Large intestine (tissue), 3 donors: Measurements from ENCODE around the gene ILK. TPM values are rescaled to one million over a fixed set of nuclear protein-coding genes. Genes with fewer than 3 reads are reported as not detected.

Source experiments
- DNase-seq, 2 donors: peaks; one replicate each; pipeline versions ENCODE4 v3.0.0 to v3.0.0-alpha.2; 2013
- H3K27ac ChIP-seq: one replicate; pipeline ENCODE4 v1.5.1; 2013; ENCODE audit warnings: low read length
- H3K27me3 ChIP-seq: 2 replicates; pipeline ENCODE4 v1.6.1; 2013; ENCODE audit warnings: low read length; ENCODE audit not compliant: control insufficient read depth, insufficient read depth
- H3K36me3 ChIP-seq: 2 replicates; pipeline ENCODE4 v1.6.1; 2013; ENCODE audit warnings: low read length; ENCODE audit not compliant: control insufficient read depth, insufficient read depth
- H3K4me1 ChIP-seq: one replicate; pipeline ENCODE4 v1.6.1; 2013; ENCODE audit warnings: low read length; ENCODE audit not compliant: control insufficient read depth, insufficient read depth
- H3K4me3 ChIP-seq: one replicate; pipeline ENCODE4 v1.5.1; 2013; ENCODE audit warnings: low read length
- H3K9me3 ChIP-seq: one replicate; pipeline ENCODE4 v1.6.1; 2013; ENCODE audit warnings: mild to moderate bottlenecking, low read depth, low read length, moderate library complexity; ENCODE audit not compliant: control insufficient read depth
- WGBS: methylation state at CpG from one replicate; pipeline ENCODE4 v1.1.5; 2013; ENCODE audit warnings: low lambda C conversion rate; ENCODE audit not compliant: insufficient coverage; 5-methylcytosine and 5-hydroxymethylcytosine counted together
- polyA plus RNA-seq: library from polyadenylated mRNA; unstranded; fragments of 120-200 nt; gene quantifications from one replicate; pipeline ENCODE4 v1.2.1, GENCODE V29; 2013

The ILK gene
- polyA plus RNA-seq, 1 donor, result 133 TPM

- Histone ChIP-seq H3K9me3 (no peaks in the 10 kb centered on the region), H3K4me1 (no peaks in the 10 kb centered on the region)
- DNase-seq, result no peak
Measured at GRCh38 chr11:6650980-6651379, 47.4 kb downstream of the ILK start.

DNA sequence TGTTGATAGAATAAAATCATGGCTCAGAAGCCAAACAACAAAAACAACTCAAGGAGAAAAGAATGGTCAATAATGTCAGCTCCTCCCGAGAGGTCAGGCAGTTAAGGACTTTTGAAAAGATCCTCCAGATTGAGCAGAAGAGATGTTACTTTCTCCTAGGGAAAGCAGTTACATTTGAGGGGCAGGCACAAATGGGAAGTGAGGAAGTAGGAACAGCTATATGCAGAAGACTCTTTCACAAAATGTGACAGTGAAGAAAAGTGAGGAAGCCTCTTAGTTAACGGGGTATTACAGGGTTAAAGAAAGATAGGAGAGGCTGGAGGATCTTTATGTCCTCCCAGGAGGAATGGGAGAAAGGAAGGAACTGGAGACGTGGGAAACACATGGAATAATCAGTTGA is 48.6 kb downstream of the ILK start:
- Histone ChIP-seq H3K27me3 (peaks cover 50% of the 10 kb centered on the region), H3K4me1 (no peaks in the 10 kb centered on the region), H3K4me3 (no peak overlapping the region), H3K27ac (no peak overlapping the region), H3K36me3 (no peaks in the 10 kb centered on the region), H3K9me3 (no peaks in the 10 kb centered on the region)
- WGBS, result 86% methylated on average over 2 of the region's 3 CpGs
- DNase-seq, result no peak

More at GRCh38 chr11:6650980-6651379, 47.4 kb downstream of the ILK start:
- Histone ChIP-seq H3K27me3 (peaks cover 38% of the 10 kb centered on the region), H3K4me3 (no peak overlapping the region), H3K27ac (no peak overlapping the region), H3K36me3 (no peaks in the 10 kb centered on the region)
- WGBS, result 21% methylated on average over 2 of the region's 6 CpGs

DNA sequence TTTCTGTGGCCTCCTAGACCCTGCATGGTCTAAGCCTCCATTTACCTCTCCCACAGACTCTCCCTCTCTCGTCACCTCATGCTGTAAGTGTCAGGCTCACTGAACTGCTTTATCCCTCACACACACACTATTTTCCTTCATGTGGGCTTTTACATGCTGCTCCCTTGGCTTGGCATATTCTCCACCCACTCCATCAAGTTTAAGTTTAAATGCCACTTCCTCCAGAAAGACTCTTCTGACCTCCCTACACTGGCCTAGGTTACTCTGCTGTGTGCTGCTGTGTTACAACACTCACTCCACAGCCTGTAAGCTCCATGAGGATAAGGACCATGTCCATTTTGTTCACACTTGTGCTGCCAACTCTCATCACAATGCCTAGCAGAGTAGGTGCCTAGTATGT is 49.5 kb downstream of the ILK start:
- no CpG with 5 or more reads among the region's 1 CpG for WGBS
- H3K9me3 ChIP-seq, result no peaks in the 10 kb centered on the region
- H3K4me1 ChIP-seq, result no peaks in the 10 kb centered on the region
- H3K36me3 ChIP-seq, result no peaks in the 10 kb centered on the region
- H3K27me3 ChIP-seq, result peaks cover 56% of the 10 kb centered on the region
- DNase-seq, result no peak
- no peak overlapping the region for H3K4me3 ChIP-seq
- no peak overlapping the region for H3K27ac ChIP-seq

DNA sequence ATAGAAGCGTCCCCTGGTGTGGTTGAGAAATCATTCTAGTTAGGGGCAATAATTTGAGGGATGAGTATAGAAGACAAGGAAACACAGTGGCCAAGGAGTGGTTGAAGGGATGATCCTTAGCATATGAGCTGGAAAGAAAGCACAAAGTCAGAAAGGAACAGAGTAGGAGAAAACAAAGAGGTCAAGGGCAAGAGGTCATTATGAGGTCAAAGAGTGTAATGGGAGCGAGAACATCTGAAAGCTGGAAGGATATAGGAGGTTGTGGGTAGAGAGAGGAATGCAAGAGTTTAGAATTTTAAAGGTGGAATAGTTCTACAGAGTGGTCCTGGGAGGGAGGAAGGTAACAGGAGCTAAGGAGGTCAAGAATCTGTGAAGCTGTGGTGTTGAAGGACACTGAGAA is 50.1 kb downstream of the ILK start:
- H3K9me3 ChIP-seq, result no peaks in the 10 kb centered on the region
- DNase-seq, result no peak
- peaks cover 57% of the 10 kb centered on the region for H3K27me3 ChIP-seq
- no peak overlapping the region for H3K4me3 ChIP-seq
- WGBS, result 76% methylated on average over 2 of the region's 2 CpGs
- no peaks in the 10 kb centered on the region for H3K36me3 ChIP-seq
- H3K27ac ChIP-seq, result no peak overlapping the region
- no peaks in the 10 kb centered on the region for H3K4me1 ChIP-seq

DNA sequence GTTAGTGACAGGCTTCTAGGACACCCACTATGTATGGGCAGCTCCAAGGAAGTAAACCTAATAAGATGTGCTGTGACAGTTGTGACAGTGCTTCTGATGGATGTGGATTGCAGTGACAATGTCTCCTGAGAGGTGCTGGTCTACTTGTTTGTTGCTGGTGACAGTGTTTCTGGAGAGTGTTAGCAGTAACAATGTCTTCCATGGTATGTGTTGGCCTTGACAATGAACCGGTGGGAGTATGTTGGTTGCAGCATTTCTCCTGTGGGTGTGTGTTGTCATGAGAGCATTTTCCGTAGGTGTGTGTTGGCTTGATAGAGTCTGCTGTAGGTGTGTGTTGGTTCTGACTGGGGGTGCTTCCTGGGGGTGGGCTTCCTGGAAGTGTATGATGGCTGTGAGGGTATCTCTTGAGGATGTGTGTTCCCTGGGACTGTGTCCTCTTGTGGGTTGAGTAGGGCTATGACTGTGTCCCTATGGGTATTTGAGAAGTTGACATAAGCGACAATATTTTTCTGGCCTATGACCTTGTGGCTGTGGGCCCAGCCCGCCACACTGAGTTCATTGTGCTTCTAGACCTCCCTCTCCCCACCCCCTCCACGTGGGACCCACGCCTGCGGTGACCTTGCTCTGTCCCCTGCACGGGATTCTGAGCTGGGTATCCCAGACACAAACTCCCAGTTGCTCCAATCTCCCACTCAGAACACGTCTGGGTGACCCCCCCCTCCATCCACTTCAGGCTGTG is 50.9 kb downstream of the ILK start:
- WGBS, result no CpG with 5 or more reads among the region's 9 CpGs
- H3K27me3 ChIP-seq, result peaks cover 59% of the 10 kb centered on the region
- DNase-seq, result peak in 1 of 2 donors; percentile 12
- H3K4me1 ChIP-seq, result no peaks in the 10 kb centered on the region
- H3K4me3 ChIP-seq, result peak overlapping the region; percentile 50
- no peaks in the 10 kb centered on the region for H3K9me3 ChIP-seq
- peak overlapping the region; percentile 21 for H3K27ac ChIP-seq
- H3K36me3 ChIP-seq, result no peaks in the 10 kb centered on the region

GRCh38 chr11:6655020-6655789 is 51.6 kb downstream of the ILK start:
- WGBS, result no CpG with 5 or more reads among the region's 84 CpGs
- H3K36me3 ChIP-seq, result no peaks in the 10 kb centered on the region
- H3K4me3 ChIP-seq, result peak overlapping the region; percentile 50
- peak overlapping the region; percentile 21 for H3K27ac ChIP-seq
- peaks cover 56% of the 10 kb centered on the region for H3K27me3 ChIP-seq
- H3K4me1 ChIP-seq, result no peaks in the 10 kb centered on the region
- peak in 1 of 2 donors; percentile 35 for DNase-seq
- H3K9me3 ChIP-seq, result no peaks in the 10 kb centered on the region

- WGBS, result 14% methylated on average over 15 of the region's 56 CpGs
- H3K4me3 ChIP-seq, result peak within 1 kb of the TSS; percentile 50
- no peaks in the 10 kb centered on the region for H3K36me3 ChIP-seq
- H3K4me1 ChIP-seq, result no peaks in the 10 kb centered on the region
- H3K9me3 ChIP-seq, result no peaks in the 10 kb centered on the region
- H3K27me3 ChIP-seq, result peaks cover 52% of the 10 kb centered on the region
- peak in 1 of 2 donors; percentile 26 for DNase-seq
- peak within 1 kb of the TSS; percentile 69 for H3K27ac ChIP-seq
Measured at GRCh38 chr11:6655790-6656583, 52.4 kb downstream of the ILK start, which contains the start of gene DCHS1. DCHS1 (minus strand) TSS chr11:6655809; CDS start chr11:6641613, 14,196 bp downstream.

DNA sequence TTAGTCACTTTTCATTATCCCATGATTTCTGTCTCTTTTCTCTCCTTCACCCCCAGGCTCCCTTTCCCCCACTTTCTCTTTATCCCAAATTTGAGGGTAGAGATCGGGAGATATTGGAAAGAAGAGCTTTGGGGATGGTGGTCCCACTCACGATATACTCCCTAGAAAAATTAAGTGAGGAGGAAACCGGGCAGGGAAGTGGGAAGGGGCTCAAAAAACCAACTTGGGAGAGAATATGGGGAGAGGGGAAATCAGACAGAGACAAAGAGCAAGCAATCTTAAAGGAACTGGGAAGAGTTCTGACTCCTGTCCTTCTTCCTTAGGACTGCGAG is 53.0 kb downstream of the ILK start:
- no peaks in the 10 kb centered on the region for H3K4me1 ChIP-seq
- WGBS, result 36% methylated on average over 2 of the region's 4 CpGs
- H3K36me3 ChIP-seq, result no peaks in the 10 kb centered on the region
- no peaks in the 10 kb centered on the region for H3K9me3 ChIP-seq
- H3K27me3 ChIP-seq, result peaks cover 50% of the 10 kb centered on the region
- peak overlapping the region; percentile 46 for H3K4me3 ChIP-seq
- H3K27ac ChIP-seq, result peak overlapping the region; percentile 69
- DNase-seq, result no peak

- Histone ChIP-seq H3K27me3 (peaks cover 47% of the 10 kb centered on the region), H3K4me3 (no peak overlapping the region), H3K36me3 (no peaks in the 10 kb centered on the region), H3K27ac (no peak overlapping the region), H3K9me3 (no peaks in the 10 kb centered on the region), H3K4me1 (no peaks in the 10 kb centered on the region)
- WGBS, result 86% methylated on average over 1 of the region's 5 CpGs
- peak in 1 of 2 donors; percentile 8 for DNase-seq
Measured at GRCh38 chr11:6656936-6657335, 53.4 kb downstream of the ILK start.

DNA sequence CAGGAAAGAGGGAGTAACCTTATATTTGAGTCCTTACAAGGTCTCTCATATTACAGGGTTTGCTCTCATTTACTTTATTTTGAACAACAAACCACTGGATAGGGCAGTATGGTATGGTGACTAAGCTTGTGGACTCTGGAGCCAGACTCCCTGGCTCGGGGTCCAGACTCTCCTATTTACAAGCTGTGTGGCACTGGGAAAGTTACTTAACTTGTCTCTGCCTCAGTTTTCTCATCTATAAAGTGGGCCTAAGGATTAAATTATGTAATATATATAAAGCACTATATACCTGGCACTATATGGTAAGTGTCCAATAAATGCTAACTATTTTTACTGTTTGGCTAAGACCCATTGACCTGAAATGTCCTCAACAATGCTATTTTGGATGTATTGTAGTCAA is 53.8 kb downstream of the ILK start:
- no peak overlapping the region for H3K27ac ChIP-seq
- H3K9me3 ChIP-seq, result no peaks in the 10 kb centered on the region

More for the DNA sequence above, 53.8 kb downstream of the ILK start:
- no peaks in the 10 kb centered on the region for H3K36me3 ChIP-seq
- H3K4me3 ChIP-seq, result no peak overlapping the region
- no peaks in the 10 kb centered on the region for H3K4me1 ChIP-seq
- no peak for DNase-seq
- peaks cover 46% of the 10 kb centered on the region for H3K27me3 ChIP-seq
- WGBS, result no CpG with 5 or more reads among the region's 1 CpG
